HG03558 (cell line): ENCODE data around the gene CD247.

Experiments used
- ATAC-seq: cut with Tn5 transposase; IDR thresholded peaks from one replicate; pipeline ENCODE4 v1.9.1; 2021; ENCODE audit warnings: moderate number of reproducible peaks; ENCODE audit not compliant: unreplicated experiment; ENCODE audit errors: extremely low read depth

Gene CD247

GRCh38 chr1:167442854-167443565 lies 75.3 kb downstream of the CD247 start:
- ATAC-seq = no peak

GRCh38 chr1:167442142-167442848 lies 76.0 kb downstream of the CD247 start:
- ATAC-seq = peak; percentile 57

GRCh38 chr1:167441222-167441621 lies 77.1 kb downstream of the CD247 start:
- ATAC-seq = no peak

GRCh38 chr1:167440776-167441175 lies 77.6 kb downstream of the CD247 start:
- no peak for ATAC-seq

- ATAC-seq = no peak
These were observed 78.0 kb downstream of the CD247 start for GRCh38 chr1:167440345-167440744.

GRCh38 chr1:167439301-167439988 lies 78.9 kb downstream of the CD247 start:
- no peak for ATAC-seq

- ATAC-seq = no peak
These were observed 79.9 kb downstream of the CD247 start for GRCh38 chr1:167438171-167439138.

GRCh38 chr1:167435484-167435883 lies 82.8 kb downstream of the CD247 start:
- ATAC-seq = no peak

- no peak for ATAC-seq
These were observed 84.0 kb downstream of the CD247 start for GRCh38 chr1:167434306-167434705.

GRCh38 chr1:167433884-167434283 lies 84.4 kb downstream of the CD247 start:
- no peak for ATAC-seq

- no peak for ATAC-seq
These were observed 85.5 kb downstream of the CD247 start for GRCh38 chr1:167432780-167433179.

GRCh38 chr1:167431909-167432650 lies 86.2 kb downstream of the CD247 start:
- ATAC-seq = no peak

GRCh38 chr1:167431261-167431908 lies 86.9 kb downstream of the CD247 start:
- ATAC-seq = no peak

GRCh38 chr1:167430849-167431242 lies 87.5 kb downstream of the CD247 start:
- no peak for ATAC-seq

GRCh38 chr1:167430134-167430848 lies 88.0 kb downstream of the CD247 start:
- ATAC-seq = no peak

GRCh38 chr1:167429612-167430011 lies 88.7 kb downstream of the CD247 start:
- no peak for ATAC-seq

GRCh38 chr1:167428395-167428794 lies 89.9 kb downstream of the CD247 start:
- ATAC-seq = no peak

GRCh38 chr1:167427848-167428247 lies 90.5 kb downstream of the CD247 start:
- no peak for ATAC-seq
